B cell (primary cell): Measurements from ENCODE around the gene ANK2.

Experiments used
- CTCF ChIP-seq: fragments of 200-600 bp; IDR thresholded peaks from one replicate; pipeline ENCODE4 v1.8.0; 2022; ENCODE audit warnings: antibody characterized with exemption, mild to moderate bottlenecking
- EZH2 ChIP-seq: IDR thresholded peaks from 2 replicates; pipeline ENCODE4 v1.6.1; 2012; ENCODE audit warnings: borderline replicate concordance, low read depth, mild to moderate bottlenecking, moderate library complexity, low read length; ENCODE audit not compliant: insufficient read depth, poor library complexity, severe bottlenecking

DNA sequence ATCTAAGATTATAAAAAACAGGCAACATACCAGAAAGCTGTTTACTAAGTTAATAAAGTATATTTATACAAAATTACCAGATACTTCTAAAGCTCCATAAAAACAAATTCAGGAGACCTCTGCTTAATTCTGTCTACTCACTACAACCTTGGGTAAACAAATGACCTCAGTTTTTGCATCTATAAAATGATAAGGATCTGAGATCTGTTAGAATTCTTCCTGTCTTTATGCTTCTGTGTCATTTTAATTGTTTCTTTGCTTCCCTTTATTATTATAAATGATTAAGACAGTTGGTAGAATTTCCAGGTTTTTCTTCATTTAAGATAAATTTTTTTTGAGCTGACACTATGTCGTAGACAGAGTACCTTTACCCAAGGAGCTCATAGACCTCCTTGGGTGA, 76.0 kb downstream of the ANK2 start:
- no peak for TF ChIP-seq CTCF
- no peak for TF ChIP-seq EZH2
